GM21381 (cell line): Measurements from ENCODE around the gene FRG1.
"Not testable (repeated sequence)": the region's sequence is repeated elsewhere in the genome, so short reads cannot be mapped to it uniquely, and the experiment has no call there.

ENCODE experiments used
- ATAC-seq: cut with Tn5 transposase; IDR thresholded peaks from one replicate; pipeline ENCODE4 v1.9.1; 2021; ENCODE audit warnings: mild to moderate bottlenecking, moderate library complexity; ENCODE audit not compliant: unreplicated experiment

Gene FRG1

GRCh38 chr4:189940178-189941004, at the start of gene FRG1:
FRG1 (plus strand) TSS chr4:189940872; CDS start chr4:189941010, 138 bp downstream.
- peak; percentile 100 for ATAC-seq

- no peak for ATAC-seq
These were observed 43.0 kb upstream of the FRG1 start for GRCh38 chr4:189897667-189898066.

DNA sequence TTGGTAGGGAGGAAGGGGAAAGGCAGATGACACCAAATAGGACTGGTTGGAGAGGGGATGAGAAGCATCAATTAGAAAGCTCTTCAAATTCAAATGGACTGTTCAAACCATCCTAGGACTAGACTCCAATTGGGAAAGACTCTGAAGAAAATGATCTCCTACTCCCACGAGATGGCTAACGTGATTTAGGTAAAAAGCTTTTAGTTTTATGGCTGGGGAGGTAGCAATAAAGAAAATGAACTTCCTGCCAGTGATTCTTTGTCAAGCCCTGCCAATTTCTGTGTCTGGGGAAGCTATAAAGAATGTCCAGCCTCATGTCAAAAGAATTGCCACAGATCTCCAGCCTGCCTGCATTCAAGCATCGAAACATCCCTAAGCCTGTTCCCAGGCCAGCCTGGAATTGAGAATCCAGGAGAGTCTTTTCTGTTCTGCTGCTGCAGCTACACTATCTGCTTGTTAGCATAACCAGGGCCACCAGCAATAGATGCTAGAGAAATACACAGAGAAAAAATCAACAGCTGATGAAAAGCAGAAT, 41.1 kb upstream of the FRG1 start:
- ATAC-seq: not testable (repeated sequence)

- ATAC-seq: peak; percentile 75
These were observed 36.1 kb upstream of the FRG1 start for GRCh38 chr4:189904420-189905027.

DNA sequence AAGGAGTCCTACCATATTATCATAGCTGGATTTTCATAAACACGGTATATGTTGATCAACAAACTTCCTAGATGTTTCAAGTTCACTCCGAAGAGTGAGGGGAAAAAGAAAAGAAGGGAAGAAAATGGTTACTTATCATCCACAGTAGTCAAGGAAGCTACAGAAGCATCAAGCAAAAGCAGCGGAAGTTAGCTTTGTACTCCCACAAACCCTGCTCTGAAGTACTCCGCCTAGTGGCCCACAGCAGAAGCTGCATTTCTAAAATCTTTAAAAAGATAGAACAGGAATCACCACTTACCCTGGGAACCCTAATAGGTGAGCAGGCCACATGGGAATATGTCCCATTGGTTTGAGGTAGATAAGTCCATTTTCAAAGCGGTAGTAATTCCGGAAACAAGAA, 28.5 kb upstream of the FRG1 start:
- ATAC-seq: no peak

DNA sequence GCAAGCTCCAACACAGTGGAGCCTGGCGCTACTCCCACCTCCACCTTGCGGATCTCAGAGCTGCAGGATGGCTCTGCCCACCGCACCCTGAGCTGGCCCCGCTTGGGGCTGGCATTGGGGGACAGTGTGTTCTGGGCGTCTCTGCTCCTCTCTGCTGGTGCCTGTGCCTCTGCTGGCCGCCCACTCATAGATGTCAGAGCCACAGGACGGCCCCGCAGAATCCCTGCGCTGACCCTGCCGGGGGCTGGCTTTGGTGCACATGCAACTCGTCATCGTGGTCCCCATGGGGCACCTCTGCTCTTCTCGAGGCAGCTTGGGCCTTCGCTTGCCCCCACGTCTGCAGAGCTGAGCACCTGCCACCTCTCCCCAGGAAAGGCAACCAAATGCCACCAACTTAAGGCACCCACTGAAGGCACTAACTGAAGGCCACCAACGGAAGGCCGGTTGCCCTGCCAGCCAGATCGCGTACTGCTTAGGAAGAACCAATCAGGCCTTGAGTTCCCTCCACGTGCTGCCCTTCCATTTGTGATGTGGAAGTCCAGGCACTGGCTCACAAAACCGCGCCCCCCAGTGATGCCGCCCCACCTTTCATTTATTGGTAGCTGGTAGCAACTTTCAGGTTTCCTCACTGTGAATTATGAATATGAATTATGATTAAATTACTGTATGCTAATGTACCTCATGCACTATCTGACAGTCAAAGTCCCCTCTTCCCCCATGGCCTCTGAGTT, 23.3 kb upstream of the FRG1 start:
- ATAC-seq: no peak

- ATAC-seq: no peak
These were observed 19.6 kb upstream of the FRG1 start for GRCh38 chr4:189921058-189921457.

DNA sequence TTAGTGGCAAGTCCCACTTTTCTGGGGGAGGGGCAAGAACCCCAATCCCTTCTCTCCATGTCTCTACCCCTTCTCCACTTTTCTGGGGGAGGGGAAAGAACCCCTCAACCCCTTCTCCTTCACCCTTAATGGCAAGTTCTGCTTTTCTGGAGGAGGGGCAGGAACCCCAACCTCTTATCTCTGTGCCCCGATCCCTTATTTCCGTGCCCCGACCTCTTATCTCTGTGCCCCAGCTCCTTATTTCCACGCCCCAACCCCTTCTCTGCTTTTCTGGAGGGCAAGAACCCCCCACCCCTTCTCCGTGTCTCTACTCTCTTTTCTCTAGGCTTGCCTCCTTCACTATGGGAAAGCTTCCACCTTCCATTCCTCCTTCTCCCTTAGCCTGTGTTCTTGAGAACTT, 13.9 kb upstream of the FRG1 start:
- not testable (repeated sequence) for ATAC-seq

DNA sequence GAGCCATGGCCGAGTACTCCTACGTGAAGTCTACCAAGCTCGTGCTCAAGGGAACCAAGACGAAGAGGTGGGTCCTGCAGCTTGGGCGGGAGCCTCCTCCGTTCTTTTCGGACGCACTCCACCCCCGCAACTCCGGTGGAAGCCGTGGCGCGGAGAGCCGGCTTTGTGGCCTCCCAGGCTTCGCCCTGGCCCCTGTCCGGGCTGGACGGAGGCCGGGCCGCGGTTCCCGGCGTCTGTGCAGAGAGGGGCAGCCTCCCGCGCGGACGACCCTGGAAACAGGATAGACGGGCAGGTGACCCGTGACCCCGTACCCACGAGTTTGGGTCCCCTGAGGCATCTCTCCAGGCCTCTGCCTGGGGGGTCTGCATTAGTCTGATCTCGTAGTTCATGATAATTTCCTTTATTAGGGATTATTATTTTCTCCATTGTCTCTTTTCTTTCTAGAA, 356 bp downstream of the FRG1 start:
- no peak for ATAC-seq

- ATAC-seq: not testable (repeated sequence)
These were observed 1.7 kb downstream of the FRG1 start for GRCh38 chr4:189942412-189942811.

DNA sequence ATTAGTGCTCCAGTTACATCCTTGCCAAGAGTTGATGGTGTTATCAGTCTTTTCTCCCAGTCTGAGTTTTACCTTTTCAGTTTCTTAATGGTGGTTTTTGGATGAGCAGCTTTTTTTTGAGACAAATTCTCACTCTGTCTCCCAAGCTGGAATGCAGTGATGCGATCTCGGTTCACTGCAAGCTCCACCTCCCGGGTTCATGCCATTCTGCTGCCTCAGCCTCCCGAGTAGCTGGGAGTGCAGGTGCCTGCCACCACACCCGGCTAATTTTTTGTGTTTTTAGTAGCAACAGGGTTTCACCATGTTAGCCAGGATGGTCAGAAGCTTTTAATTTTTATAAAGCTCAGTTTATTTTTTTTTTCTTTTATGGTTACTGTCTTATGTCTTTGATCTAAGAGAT, 3.4 kb downstream of the FRG1 start:
- ATAC-seq: not testable (repeated sequence)

GRCh38 chr4:189946906-189947305, 6.2 kb downstream of the FRG1 start:
- not testable (repeated sequence) for ATAC-seq

DNA sequence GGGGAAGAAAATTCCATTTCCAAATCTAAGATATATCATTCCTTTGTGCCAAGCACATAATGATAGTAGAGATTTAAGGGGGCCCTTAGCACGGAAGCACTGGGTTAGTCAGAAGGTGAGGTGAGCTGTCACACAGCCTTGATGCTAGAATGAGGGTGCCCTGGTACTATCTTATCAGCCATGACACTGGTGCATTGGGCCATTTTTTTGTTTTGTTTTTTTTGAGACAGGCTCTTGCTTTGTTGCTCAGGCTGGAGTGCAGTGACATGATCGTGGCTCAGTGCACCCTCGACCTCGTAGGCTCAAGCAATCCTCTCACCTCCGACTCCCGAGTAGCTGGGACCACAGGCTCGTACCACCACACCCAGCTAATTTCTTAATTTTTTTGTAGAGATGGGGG, 7.8 kb downstream of the FRG1 start:
- ATAC-seq: not testable (repeated sequence)

GRCh38 chr4:189969291-189969690, 28.6 kb downstream of the FRG1 start:
- ATAC-seq: not testable (repeated sequence)

DNA sequence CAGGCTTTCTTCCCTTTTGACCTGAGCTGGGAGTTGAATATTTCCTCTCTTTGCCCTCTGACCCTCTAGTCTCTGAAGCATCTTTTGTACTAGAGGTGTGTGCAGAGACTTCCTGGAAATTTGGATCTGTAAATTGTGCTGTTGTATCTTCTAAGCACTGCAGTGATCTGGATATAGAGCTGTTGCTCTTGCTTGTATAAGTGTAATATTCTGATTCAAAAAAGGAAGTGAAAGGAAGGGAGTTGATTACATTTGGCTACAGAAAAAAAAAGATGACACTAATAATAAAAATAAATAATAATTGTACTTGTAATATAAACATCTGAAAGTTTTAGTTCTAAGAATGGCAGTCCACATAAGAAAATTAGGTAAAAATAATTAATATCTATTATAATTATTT, 33.0 kb downstream of the FRG1 start:
- ATAC-seq: no peak

DNA sequence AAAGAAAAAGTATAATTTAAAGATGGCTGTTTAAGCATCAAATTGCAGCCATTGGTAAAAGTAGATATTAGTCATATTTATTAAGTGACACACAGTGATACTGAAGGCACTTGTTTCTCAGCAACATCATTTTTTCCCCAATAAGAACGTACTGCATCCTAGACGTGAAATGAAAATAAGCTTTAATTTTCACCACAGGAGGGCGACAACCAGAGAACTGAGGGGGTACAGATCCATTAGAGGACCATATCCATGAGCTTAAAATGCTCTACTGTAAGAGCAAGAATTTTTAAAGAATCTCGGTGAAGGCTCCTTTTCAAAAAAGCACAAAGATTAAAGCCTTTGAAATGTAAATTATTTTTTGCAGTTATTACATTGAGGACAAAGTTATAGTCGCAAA, 33.4 kb downstream of the FRG1 start:
- ATAC-seq: no peak

DNA sequence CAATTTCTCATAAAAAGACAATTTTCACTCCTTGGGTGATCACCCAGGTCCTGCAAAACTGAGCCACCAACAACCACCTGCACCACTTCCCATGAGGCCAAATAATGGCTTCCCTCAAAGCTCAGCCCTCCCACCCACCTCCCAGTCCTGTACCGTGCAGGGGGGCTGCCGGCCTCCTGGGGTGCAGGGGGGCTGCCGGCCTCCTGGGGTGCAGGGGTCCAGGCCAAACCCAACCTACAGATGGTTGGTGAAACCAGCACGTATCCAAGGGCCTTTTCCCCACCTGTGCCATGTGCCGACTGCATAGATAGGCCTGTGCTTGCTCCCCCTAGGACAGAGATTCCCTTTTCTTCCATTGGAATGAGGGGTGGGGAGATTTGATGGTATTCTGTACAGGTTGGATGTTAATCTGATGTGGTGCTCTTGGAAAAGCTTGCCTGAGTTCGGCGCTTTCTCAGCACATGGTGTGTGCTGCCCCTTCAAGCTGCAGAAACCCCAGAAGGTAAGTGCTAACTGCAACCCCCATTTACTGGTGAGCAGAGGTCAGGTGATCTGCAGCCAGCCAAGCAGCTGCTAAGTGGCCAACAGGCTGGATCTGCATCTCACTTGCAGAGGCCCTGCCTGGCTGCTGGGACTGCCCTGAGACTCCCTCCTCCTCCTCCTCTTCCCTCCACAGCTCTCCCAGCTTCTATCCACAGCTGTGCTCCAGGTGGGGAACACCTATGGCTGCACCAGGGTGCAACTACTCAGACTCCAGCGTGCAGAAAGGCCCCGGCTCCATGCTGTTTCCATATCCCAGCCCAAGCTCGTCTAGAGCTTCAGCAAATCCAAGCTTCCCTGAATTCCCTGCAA, 38.8 kb downstream of the FRG1 start:
- no peak for ATAC-seq

DNA sequence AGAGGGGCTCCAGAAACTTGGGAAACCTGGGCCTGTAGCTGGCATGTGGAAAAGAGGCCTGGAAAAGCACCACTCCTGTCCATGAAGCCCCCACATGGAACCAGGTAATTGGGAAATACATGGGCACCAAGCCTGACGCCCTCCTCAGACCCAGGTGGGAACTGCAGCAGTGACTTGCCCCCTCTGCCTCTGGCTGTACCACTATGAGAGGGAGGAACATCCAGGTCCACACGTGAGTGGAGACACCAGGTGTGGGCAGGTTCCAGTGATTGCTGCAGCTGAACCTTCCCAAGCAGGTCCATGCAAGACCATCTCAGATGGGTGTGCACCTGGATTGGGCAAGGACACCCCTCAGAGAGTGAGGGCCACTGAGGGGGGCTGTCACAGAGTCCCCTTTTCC, 39.6 kb downstream of the FRG1 start:
- ATAC-seq: not testable (repeated sequence)

DNA sequence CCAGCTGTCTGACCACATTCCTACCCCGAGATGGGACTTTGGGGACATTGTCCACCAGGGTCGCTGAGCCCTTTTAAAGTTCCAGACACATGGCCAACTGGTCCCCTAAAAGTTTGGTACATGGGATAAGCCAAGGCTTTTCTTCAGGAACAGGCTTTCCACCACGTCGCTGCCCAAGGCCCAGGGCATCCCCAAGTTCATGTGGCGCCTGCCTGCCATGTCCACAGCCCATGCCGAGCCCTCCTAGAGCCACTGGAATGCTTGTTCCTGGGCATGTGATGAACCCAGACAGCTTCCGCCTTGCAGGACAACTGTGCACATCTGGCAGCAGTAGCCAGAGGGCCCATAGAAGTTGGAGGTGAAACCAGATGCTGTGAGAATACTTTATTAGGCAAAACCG, 41.3 kb downstream of the FRG1 start:
- no peak for ATAC-seq

DNA sequence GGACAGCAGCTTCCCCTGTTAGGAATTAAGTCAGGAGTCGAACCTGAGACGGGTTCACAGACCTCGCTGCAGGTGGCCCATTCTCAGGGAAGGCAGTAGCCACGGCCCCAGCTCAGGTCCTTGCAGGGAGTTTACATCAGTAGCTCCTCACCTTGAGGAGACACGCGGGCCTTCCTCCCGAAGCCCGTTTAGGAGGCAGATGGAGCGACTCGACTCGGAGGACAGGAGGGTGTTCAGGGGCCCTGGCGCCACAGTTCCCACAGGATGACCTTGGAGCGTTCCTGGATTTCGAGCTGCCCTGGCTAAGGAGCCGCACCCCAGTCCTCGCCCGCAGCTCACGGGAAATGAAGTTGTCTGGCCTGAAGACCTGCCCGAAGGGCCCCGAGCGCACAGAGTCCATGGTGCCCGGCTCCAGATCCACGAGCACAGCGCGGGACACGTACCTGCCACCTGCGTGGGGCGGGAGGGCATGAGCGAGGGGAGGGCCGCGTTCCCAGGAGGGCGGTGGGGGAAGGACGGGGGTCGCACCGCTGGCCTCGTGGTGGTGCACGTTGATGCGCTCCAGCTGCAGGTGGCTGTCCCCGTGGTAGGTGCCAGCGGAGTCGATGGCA, 43.3 kb downstream of the FRG1 start:
- not testable (repeated sequence) for ATAC-seq
